DMS 273 (cell line): ENCODE data around the gene MDFI.

Source experiments
- DNase-seq: peaks from one replicate; lab custom pipeline; 2025; ENCODE audit not compliant: unreplicated experiment; lab: John Stamatoyannopoulos, UW

MDFI gene

GRCh38 chr6:41638002-41638934 is at the start of gene MDFI:
MDFI (plus strand) TSS chr6:41638468; CDS start chr6:41638750, 282 bp downstream.
- DNase-seq, result peak; percentile 60

GRCh38 chr6:41589223-41589622 is 49.0 kb upstream of the MDFI start:
- no peak for DNase-seq

GRCh38 chr6:41589636-41590622 is 48.3 kb upstream of the MDFI start:
- no peak for DNase-seq

GRCh38 chr6:41591122-41591521 is 47.1 kb upstream of the MDFI start:
- no peak for DNase-seq

- peak; percentile 89 for DNase-seq
Observed at GRCh38 chr6:41591859-41592502, 46.3 kb upstream of the MDFI start.

- DNase-seq, result no peak
Observed at GRCh38 chr6:41593406-41593805, 44.9 kb upstream of the MDFI start.

- DNase-seq, result no peak
Observed at GRCh38 chr6:41593839-41594238, 44.4 kb upstream of the MDFI start.

- DNase-seq, result no peak
Observed at GRCh38 chr6:41594326-41594725, 43.9 kb upstream of the MDFI start.

- no peak for DNase-seq
Observed at GRCh38 chr6:41594766-41595165, 43.5 kb upstream of the MDFI start.

GRCh38 chr6:41595166-41595565 is 43.1 kb upstream of the MDFI start:
- no peak for DNase-seq

GRCh38 chr6:41596096-41596685 is 42.1 kb upstream of the MDFI start:
- no peak for DNase-seq

- DNase-seq, result no peak
Observed at GRCh38 chr6:41596807-41597206, 41.5 kb upstream of the MDFI start.

GRCh38 chr6:41597246-41598000 is 40.8 kb upstream of the MDFI start:
- DNase-seq, result no peak

- DNase-seq, result no peak
Observed at GRCh38 chr6:41598670-41599014, 39.6 kb upstream of the MDFI start.

GRCh38 chr6:41599015-41599851 is 39.0 kb upstream of the MDFI start:
- DNase-seq, result no peak

- DNase-seq, result no peak
Observed at GRCh38 chr6:41599852-41600445, 38.3 kb upstream of the MDFI start.

- no peak for DNase-seq
Observed at GRCh38 chr6:41600499-41601247, 37.6 kb upstream of the MDFI start.

- no peak for DNase-seq
Observed at GRCh38 chr6:41601248-41601549, 37.1 kb upstream of the MDFI start.
